Stimulated activated CD8-positive, alpha-beta memory T cell treated with anti-CD3 and anti-CD28 coated beads, Interleukin-15, amount 100 ng/mL, for 48 hours (primary cell): ENCODE measurements around the gene GPS1.

Source experiments
- DNase-seq, 2 donors: peaks; one replicate each; pipeline ENCODE4 v3.0.0-alpha.2; 2020; ENCODE audit warnings: low read depth in 2 of 2

The GPS1 gene

DNA sequence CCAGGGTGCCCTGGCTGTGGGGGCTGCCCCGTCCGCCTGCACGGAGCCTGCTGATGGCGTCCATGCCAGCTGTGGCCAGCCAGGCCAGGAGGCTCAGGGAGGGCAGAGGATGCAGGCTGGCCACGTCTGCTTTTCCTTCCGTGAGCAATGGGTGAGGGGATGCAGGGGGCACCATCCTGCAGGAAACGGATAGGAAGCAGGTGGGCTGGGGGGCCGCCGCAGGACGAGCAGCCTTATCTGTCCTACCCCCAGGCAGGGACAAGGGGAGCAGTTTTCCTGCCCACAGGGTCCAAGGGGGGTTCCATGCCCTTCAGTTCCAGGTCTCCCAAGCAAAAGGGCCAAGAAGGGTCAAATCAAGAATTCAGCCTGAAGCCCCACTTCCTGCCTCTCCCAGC lies 7.2 kb downstream of the GPS1 start:
- DNase-seq, result no peak

DNA sequence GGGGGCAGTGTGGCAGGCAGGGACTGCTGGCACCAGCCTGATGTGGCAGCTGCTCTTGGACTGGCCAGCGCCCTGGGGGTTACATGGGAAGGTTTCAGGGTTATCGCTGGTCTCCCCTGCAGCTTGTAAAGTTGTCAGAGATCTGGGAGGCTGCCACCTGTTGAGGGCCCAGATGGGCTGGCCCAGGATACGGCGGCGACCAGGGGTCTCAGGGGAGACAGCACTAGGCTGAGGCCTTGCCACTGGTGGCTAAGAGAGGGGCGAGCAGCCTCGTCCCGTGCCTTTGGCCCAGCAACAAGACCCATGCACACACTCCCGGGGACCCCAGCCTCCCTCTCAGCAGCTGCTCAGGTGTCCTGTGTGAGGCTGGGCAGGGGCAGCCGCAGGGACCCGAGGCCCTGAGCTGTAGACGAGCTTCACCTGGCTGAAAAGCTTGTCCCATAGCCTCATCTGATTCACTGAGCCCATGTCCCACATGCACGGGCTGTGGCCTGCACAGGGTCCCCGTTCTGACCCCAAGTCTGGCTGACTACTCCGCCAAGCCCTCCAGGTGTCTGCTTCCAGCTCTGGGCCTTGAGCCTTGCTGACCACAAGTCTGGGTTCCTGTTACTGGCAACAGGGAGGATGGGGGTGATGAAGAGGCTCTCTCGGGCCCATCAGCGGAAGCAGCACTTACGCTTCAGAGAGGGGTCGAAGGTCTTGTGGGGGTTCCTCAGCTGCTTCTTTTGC lies 7.7 kb downstream of the GPS1 start:
- DNase-seq, result no peak

DNA sequence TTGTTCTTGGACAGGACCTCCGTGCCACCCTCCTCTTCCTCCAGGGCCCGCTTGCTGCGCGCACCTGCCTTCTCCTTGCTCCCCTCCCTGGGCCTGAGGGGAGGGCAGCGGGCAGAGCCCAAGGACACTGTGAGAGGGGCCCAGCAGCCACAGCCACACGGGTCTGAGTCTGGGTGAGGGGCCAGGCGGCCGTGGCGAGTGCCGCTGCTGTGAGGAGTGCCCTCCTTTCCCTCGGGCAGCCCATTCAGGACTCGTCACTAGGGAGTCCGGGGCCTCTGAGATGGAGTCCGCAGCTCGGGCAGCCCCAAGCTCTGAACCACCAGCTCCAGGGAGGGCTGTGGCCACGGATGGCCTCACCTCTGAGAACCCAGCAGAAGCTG lies 8.3 kb downstream of the GPS1 start:
- no peak for DNase-seq

DNA sequence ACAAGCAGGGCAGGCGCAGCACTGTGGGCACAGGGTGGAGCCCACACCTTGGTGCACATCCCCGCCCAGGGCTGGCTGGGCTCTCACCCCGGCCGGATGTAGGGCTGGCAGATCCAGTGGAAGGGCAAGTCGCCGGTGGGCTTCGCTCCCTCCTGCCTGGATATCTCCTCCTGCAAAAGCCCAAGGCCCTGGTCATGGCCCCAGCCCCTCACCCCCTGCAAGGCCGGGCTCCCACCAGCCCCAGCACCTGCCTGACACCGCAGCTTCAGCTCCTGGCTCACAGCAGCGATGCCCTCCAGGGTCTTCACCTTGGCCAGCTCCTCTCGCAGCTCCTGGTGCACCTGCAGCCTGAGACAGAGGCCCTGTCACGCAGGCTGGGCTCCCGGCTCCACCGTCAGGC lies 8.9 kb downstream of the GPS1 start:
- DNase-seq, result no peak

DNA sequence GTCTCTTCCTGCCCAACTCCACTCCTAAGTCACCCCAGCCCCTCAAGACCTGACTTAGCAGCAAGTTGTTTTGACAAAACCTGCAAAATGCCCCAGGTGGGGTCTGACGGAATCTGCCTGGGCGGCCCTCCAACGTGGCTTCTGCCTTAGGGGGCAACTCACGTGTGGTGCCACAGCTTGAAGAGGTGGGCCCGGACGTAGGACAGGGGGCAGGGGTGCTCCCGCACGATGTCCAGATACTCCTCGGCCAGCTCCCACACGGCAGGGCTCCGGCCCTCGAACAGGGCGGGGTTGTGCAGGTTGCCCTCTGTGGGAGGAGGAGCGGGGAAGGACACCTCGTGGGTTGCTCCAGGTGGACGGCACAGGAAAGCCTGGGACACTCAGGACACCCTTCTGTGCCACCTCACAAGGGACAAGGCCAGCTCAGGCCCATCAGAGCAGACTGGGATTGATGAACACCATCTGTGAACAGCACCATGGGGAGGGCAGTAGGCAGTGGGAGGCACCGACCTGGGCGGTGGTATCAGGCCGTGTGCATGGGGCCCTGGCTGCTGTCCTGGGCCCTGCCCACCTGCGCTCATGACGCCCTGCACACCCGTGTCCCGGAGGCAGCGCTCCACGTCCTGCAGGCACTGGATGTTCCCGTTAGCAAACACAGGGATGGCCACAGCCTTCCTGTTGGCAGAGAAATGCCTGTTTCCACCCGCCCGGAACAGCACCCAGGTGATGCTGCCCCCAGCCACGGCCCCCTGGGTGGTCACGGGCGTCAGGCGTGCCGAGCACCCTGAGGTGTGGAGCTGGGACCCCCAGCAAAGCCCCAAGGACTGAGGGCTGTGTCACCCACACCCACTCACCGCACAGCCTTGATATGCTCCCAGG lies 9.6 kb downstream of the GPS1 start:
- DNase-seq, result no peak

DNA sequence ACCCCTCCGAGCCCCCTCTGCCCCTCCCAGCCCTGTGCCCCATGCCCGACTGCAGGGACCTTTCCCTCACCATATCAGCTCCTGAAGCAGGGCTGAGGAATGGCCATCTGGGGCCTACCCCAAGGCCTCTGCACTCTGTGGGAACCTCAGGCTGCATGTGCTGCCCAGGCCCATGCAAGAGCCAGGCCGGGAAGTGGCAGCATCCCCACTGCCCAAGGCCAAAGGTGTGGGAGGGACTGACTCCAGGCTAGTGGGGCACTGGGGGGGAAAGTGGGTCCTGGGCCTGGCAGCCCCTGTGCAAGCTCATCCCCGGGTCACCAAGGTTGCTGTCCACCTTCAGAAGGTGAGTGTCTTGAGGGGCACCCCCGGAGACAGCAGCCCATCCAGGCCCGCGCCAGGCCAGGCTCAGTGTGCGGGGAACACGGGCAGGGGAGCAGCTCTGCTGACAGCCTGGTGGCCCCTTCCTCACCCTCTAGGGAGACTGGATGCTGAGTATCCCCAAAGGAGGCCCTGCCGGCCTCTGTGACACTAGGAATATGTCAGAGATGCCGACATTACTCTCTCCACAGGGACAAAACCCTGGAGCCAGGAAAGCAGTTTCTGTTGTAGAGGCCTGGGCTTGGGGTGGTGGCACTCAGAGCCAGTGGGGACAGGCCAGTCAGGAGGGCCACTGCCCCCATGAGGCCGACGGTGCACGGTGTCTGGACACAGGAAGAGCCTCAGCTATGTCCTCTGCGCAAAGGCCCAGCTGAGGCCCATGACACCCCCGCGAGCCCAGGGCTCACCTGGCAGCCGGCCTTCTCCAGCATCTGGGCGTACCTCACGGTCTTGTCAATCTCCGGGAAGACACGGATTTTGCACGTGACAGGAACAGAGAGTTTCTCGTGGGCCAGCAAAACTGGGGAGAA lies 10.6 kb downstream of the GPS1 start:
- DNase-seq, result no peak

DNA sequence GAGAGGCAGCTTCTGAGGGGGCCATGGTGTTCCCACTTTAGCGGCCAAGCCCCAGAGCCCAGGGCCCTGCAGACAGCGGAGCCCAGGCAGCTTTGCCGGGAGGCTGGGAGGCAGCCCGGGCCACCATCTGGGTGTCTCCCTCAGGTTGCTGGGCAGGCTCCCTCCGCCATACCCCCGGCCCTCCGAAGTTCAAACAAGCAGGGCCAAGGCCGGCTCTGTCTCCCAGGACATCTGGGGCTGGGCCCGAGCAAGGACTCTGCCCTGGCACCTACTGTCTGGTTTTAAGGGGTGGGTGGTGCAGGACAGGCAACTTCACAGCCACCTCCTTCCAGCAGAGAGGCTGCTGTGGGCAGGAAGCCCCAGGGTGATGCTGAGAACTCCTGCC lies 11.3 kb downstream of the GPS1 start:
- DNase-seq, result no peak

DNA sequence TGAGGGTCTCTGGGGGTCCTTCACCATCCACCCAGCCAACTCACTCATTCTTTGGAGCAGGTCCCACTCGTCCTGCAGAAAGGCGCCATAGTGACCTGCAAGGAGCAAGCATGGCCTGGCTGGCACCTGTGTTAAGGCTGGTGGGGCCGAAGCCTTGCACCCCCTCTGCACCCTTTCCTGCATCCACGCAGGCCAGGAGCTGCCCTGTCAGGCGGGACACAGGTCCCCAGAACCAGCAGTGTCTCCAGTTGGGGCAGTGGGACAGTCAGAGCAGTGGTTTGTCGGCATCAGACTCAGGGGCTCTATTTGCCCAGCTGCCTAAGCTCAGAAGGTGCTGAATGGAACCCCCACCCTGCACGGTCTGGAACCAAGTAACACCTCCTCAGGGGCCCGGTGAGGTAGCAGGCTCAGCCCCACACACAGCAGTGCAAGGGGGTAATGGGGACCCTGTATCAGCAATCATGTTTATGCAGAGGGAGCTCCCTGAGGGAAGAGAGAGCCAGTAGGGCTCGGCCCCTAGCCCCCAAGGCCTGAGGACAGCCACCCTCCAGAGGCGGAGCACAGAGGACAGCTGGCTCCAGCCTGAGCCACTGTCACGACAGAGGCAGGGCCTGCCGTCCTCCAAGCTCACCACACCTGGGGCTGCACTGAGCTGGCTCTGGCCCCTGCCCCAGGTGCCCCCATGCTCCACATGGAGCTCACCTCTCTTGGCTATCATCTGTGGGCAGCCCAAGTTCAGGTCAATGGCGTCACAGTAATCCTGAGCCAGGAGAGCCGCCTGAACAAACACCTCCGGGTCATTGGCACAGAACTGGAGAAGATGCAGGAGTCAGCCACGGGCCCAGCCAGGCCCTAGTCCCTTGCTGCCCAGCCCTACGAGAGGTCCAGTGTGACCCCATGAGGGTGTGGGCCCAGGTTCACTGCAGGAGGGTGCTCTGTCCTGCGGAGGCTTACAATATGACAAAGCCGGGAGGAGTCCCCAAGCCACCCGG lies 12.0 kb downstream of the GPS1 start:
- DNase-seq, result no peak

DNA sequence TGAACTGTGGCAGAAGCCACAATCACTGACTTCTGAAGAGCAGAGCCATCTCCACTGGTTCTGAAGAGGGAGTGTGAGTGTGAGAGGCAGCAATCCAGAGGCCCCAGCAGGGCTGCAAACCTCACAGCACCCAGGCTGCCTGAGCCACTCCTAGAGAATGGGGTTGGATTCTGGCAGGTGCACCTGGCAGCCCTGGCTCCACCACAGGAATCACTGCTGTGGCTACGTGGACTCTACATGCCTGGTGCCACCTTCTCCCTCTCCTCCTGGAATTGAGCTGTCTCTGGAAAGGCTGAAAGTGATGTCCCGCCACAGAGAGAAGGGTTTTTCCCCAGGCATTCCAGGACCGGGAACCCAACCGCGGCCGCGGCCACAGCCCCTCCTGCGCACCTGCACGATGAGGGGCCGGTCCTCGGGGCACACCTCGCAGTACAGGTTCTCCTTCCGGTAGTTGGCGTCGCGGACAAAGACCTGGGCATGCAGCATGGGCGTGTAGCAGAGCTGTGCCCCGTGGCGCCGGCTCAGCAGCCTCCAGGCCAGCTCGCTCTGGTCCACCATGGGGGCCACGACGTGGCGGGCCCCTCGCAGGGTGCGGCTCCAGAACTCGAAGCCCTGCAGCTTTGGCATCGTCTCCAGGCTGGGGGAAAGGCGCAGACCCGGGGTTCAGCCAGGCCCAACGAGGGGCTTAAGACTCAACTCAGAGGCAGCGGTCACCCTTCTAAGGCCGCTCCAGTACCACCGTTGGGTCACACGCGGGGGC lies 12.9 kb downstream of the GPS1 start:
- DNase-seq, result no peak

DNA sequence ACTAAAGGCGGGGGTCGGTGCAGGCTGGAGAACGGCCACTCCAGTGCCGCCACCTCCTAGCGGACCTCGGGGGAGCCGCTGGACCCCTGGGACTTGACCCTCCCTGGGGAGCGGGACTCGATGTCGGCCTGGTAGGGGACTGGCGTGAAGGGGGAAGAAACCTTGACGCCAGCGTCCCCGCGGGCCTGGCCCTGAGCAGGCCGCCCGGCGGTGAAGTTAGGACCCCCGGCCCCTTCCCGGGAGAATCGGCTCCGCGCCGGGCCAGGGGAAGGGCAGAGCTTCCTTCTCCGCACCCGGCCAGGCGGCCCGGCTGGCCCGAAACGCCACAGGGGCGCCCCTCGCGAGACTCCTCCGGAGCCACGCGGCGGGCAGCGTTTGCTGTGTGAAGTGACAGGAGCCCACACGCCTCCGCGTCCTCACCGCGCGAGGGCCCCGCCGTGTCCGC lies 13.5 kb downstream of the GPS1 start:
- no peak for DNase-seq

DNA sequence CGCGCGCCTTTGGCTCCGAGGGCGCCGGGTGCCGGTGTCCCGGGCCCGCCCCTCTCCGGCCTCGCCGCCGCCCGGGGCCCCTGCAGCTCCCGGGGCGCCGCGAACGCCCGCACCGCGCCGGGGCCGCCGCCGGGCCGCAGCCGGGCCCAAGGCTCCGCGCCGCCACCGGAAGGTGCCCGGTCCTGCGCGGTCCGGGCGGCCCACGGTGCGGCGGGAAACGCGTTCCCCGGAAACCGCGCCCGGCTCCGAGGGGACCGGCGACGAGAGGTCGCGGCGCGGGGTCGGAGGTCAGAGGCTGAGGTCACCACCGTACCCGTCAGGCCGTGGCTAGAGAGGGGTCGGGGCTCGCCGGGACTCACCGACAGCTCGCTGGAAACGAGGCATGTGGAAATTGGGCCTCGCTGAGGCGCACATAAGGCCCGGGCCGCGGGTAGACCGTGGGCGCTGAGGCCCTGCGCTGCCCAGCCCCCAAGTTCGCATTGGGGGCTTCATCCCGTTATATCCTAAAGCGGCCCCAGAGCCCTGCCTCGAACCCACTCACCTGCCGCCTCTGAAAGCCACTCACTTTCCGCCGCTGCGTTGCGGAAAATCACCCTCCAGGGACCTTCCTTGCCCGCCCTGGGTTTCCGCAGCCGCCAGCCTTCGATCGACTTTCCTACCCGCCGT lies 14.1 kb downstream of the GPS1 start, which contains the start of gene DUS1L:
Gene DUS1L, minus strand, starts transcription at position 167 of the 666 bp plus-strand sequence. CDS start 745 bp downstream, outside the sequence.
- peak; percentile 53 to 61 for DNase-seq

DNA sequence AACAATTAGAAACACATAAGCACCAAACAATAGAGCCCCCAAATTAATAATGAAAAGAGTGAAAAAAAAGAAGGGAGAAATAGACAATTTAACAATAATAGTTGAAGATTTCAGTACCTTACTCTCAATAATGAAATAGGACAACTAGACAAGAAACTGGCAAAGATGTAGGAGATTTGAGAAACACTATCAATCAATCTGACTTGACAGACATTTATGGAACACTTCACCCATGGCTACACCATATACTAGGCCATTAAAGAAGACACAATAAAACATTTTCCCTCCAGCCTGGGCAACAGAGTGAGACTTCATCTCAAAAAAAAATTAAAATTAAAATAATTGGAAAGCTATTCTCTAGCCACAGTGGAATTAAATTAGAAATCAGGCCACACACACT lies 18.9 kb downstream of the GPS1 start:
- DNase-seq, result no peak

DNA sequence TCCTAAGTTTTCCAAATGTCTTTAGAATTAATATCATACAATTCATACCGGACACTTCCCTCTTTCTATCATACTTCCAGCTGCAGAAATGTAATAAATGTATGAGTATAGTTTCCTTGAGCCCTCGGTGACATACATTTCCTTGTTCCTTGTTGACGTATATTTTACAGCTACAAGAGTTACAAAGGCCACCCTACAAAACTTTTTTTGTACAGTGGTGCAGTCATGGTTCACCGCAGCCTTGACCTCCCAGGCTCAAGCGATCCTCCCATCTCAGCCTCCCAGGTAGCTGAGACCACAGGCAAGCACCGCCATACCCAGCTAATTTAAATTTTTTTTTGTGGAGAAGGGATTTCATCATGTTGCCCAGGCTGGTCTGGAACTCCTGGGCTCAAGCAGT lies 21.1 kb downstream of the GPS1 start:
- DNase-seq, result no peak

DNA sequence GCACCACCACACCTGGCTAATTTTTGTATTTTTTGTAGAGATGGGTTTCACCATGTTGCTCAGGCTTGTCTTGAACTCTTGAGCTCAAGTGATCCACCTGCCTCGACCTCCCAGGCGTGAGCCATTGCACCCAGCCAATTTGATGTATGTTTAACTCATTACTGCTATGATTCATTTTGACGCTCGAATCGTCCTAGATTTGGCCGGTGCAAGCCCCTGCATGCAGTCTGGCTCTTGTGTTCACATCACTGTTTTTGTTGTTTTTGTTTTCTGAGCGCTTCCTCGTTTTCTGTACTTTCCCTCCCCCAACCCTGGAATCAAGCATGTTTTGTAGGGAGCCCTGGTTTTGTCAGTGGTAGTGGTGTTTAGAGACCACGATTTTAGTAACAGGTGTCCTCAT lies 21.7 kb downstream of the GPS1 start:
- no peak for DNase-seq

DNA sequence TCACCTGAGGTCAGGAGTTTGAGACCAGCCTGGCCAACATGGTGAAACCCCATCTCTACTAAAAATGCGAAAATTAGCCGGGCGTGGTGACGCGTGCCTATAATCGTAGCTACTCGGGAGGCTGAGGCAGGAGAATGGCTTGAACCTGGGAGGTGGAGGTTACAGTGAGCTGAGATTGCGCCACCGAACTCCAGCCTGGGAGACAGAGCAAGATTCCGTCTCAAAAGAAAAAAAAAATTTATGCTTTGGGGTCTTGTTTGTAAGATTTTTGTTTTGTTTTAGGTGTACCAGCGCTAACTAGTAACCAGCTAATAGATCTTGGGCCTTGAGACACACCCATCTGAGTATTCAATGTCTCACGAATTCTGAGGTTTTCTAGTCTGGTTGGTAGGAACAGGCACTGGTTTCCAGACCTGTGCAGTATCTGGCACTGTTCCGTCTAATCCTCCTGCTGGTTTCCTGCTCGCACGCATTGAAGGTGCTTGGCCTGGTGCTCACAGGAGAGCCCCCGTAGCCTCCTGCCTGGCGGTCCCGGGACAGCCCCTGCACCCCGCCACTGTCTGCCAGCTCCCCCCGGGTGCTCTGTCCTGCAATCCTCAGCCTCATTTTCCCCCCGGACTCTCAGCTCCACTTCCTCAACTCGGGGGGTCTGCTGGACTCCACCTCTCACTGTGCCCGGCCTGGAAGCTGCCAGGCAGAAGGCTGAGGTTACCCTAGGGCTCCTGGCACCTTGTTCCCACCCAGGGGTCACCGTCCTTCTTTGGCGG lies 24.5 kb downstream of the GPS1 start:
- no peak for DNase-seq

DNA sequence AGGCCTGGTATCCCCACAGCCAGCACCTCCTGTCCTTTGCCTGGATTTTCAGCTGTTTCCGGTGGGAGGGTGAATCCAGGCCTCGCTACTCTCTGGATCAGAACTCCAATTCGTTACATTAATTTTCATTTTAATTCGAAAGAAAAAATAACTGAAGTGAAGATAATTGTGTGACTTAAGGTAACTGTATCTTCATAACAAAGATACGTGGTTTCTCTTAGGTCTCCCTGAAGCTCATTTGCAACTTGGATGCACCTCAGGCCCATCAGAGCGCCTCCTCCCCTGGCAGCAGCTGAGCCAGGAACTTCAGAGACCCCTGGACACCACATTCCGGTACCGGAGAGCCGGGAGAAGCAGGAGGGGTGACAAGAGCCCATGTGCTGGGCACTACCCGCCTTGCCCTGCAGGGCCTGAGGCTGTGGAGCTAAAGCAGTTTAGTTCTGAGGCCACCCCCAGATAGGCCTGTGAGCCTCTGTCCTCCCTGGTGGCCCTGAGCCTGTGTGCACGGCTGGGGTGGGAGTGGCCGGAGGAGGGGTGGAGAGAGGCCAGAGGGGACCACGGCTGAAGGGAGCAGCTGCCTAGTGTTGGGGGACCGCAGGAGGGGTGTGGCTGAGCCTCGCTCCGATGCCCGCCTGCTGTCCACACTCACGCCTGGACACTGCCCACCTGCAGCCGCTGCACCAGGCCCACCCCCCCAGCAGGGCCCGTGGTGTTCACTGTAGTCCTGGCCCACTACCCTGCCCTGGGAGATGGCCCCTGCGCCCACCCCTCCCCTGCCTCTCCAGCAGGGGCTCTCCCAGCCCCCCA lies 25.3 kb downstream of the GPS1 start:
- no peak for DNase-seq

DNA sequence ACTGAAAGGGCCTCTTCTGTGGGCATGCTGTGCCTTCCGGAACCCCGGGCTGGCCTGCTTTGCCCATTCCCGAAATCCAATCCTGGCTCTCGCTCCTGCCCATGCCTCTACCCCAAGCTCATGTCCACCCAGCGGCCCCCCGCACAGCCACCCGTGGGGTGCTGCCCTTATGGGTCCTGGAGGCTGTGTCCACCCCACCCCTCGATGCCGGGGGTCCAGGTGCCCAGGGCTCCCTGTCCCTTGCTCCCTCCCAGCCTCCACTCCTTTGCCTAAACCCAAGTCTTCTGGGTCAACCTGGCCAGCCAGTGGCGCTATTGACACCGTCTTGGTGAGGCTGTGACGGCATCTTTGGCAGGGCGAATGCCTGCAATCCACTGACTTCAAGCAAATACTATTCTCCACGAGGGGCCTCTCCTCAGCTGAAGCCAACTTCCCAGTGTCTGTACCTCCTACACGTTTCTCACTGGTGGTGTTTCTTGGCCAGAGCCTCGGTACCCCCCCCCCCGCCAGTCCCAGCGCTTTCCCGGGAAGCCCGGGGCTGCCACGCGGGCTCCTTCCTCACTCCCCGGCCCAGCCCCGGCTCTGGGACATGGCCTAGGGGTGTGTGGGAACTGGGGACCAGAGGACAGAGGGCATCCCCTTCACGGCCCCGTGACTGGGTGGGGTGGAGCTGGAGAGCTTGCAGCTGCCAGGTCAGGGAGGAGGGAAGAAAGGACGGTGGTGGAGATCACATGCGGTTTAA lies 26.1 kb downstream of the GPS1 start:
- DNase-seq, result no peak
